ENCODE results near the gene SCN9A. TPM values are rescaled to one million over a fixed set of nuclear protein-coding genes. Genes with fewer than 3 reads are reported as not detected.

The SCN9A gene
- total and polyA plus RNA-seq, 10 of the 15 experiments (the other 5 are each of a cell fraction or from before 2014, with no cell fraction given) = 0.04 to 0.08 (median 0.08) TPM; not detected in 7

GRCh38 chr2:166331468-166331867 is 44.3 kb downstream of the SCN9A start (continued):
- TF ChIP-seq CREM (IDR thresholded peaks at IDR 0.05; ENCODE audit: low read depth) (no peak), BACH1 (IDR thresholded peaks at IDR 0.05; ENCODE audit: borderline replicate concordance) (no peak), CBX5 (IDR thresholded peaks at IDR 0.05; ENCODE audit: low read depth) (no peak), EGR1 (IDR thresholded peaks at IDR 0.05; ENCODE audit: borderline replicate concordance in 1 of 2, low read depth in 2 of 2, low read length in 2 of 2) (no peak)

DNA sequence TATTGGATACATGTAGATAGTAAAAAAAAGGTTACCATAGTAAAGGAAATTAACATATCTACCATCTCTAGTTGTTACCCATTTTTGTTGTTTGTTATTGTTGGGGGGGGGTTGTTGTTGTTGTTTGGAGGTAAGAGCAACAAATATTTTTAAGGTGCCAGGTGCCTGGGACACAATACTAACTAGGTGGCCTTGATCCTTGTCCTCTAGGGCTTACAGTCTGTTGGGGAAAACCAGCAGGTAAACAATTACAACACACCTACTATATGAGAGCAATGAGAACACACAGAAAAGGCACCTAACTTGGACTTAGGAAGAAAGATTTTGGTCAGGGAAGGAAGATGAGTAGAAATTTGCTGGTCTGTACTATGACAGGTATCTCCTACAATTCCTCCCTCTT is 46.3 kb downstream of the SCN9A start:
- Histone ChIP-seq H3K27me3 (replicated peaks in 1 of 2; ENCODE audit: control insufficient read depth in 2 of 2, insufficient read depth in 2 of 2, low read length in 1 of 2) (no peaks in the 10 kb centered on the region), H3K36me3 (ENCODE audit: control insufficient read depth in 2 of 2, insufficient read depth in 2 of 2, low read length in 1 of 2) (no peaks in the 10 kb centered on the region), H3K4me3 (no peak overlapping the region), H3K9ac (ENCODE audit: control insufficient read depth, insufficient read depth, low read length) (no peak overlapping the region), H4K20me1 (ENCODE audit: control insufficient read depth, insufficient read depth) (no peaks in the 10 kb centered on the region), H3K4me1 (ENCODE audit: control insufficient read depth, insufficient read depth, low read length) (no peaks in the 10 kb centered on the region), H3K9me3 (replicated peaks; ENCODE audit: control insufficient read depth, insufficient read depth, low read length) (no peaks in the 10 kb centered on the region), H2AFZ (ENCODE audit: control insufficient read depth, low read depth, low read length) (no peak overlapping the region), H3K79me2 (ENCODE audit: control insufficient read depth, insufficient read depth, low read length) (no peaks in the 10 kb centered on the region), H3K4me2 (ENCODE audit: control insufficient read depth, insufficient read depth) (no peak overlapping the region), H3K27ac (ENCODE audit: control insufficient read depth, insufficient read depth) (no peak overlapping the region)
- FAIRE-seq (no peak), ATAC-seq (no peak), DNase-seq (ENCODE audit: low read depth, low spot score) (no peak)
- SMC1A ChIA-PET (ENCODE audit: uncharacterized antibody, unreplicated experiment) = interaction anchor here (0.8 kb wide), 1 partner anchor 48 kb away, joined by 3 read pairs; no protein-coding TSS in a partner anchor
- no TSS peak for BruUV-seq (replicated peaks)
- intact Hi-C loops (cut with micrococcal nuclease; ENCODE audit: unreplicated experiment) (no loop called here), in situ Hi-C loops (cut with MboI) (no loop called here)
- POLR2A ChIA-PET = no interaction called here
- RAD21 ChIA-PET (ENCODE audit: unreplicated experiment) = no interaction called here
- CTCF ChIA-PET = no interaction called here
- TF ChIP-seq ZNF207 (IDR thresholded peaks at IDR 0.05; ENCODE audit: borderline replicate concordance) (no peak), ATF2 (IDR thresholded peaks at IDR 0.05; ENCODE audit: low read length) (no peak), NR2C1 (IDR thresholded peaks at IDR 0.05) (no peak), CREM (IDR thresholded peaks at IDR 0.05; ENCODE audit: low read depth) (no peak), IKZF1 (conservative IDR thresholded peaks at IDR 0.05) (no peak), ZNF274 (IDR thresholded peaks at IDR 0.05; ENCODE audit: insufficient read depth, insufficient read length) (no peak), FOXK2 (IDR thresholded peaks at IDR 0.05) (no peak), ATF7 (IDR thresholded peaks at IDR 0.05; ENCODE audit: low read depth) (no peak), FOXM1 (IDR thresholded peaks at IDR 0.05; ENCODE audit: low read depth, low read length) (no peak), MLLT1 (IDR thresholded peaks at IDR 0.05) (no peak), LARP7 (IDR thresholded peaks at IDR 0.05) (no peak), IRF4 (IDR thresholded peaks at IDR 0.05; ENCODE audit: low read depth, low read length) (no peak), RAD21 (IDR thresholded peaks at IDR 0.05; ENCODE audit: insufficient read depth, low read depth, low read length) (no peak)
- TF ChIP-seq, protein P1, sequence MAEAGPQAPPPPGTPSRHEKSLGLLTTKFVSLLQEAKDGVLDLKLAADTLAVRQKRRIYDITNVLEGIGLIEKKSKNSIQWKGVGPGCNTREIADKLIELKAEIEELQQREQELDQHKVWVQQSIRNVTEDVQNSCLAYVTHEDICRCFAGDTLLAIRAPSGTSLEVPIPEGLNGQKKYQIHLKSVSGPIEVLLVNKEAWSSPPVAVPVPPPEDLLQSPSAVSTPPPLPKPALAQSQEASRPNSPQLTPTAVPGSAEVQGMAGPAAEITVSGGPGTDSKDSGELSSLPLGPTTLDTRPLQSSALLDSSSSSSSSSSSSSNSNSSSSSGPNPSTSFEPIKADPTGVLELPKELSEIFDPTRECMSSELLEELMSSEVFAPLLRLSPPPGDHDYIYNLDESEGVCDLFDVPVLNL (IDR thresholded peaks at IDR 0.05; ENCODE audit: low read depth, low read length) = no peak
- TF ChIP-seq, protein P2, sequence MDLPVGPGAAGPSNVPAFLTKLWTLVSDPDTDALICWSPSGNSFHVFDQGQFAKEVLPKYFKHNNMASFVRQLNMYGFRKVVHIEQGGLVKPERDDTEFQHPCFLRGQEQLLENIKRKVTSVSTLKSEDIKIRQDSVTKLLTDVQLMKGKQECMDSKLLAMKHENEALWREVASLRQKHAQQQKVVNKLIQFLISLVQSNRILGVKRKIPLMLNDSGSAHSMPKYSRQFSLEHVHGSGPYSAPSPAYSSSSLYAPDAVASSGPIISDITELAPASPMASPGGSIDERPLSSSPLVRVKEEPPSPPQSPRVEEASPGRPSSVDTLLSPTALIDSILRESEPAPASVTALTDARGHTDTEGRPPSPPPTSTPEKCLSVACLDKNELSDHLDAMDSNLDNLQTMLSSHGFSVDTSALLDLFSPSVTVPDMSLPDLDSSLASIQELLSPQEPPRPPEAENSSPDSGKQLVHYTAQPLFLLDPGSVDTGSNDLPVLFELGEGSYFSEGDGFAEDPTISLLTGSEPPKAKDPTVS (IDR thresholded peaks at IDR 0.05; ENCODE audit: low read depth, low read length) = no peak

Measured in GM12878 (cell line).